ENCODE results near the gene COG1. TPM values are rescaled to one million over a fixed set of nuclear protein-coding genes. Genes with fewer than 3 reads are reported as not detected.
A peak's percentile ranks its signal among the peaks of the same experiment; 100 is the strongest.

Gene COG1
- total and polyA plus RNA-seq, 9 of the 15 experiments (the other 6 are each of a cell fraction or from before 2014, with no cell fraction given), result 9.5 to 26.8 (median 12.9) TPM

DNA sequence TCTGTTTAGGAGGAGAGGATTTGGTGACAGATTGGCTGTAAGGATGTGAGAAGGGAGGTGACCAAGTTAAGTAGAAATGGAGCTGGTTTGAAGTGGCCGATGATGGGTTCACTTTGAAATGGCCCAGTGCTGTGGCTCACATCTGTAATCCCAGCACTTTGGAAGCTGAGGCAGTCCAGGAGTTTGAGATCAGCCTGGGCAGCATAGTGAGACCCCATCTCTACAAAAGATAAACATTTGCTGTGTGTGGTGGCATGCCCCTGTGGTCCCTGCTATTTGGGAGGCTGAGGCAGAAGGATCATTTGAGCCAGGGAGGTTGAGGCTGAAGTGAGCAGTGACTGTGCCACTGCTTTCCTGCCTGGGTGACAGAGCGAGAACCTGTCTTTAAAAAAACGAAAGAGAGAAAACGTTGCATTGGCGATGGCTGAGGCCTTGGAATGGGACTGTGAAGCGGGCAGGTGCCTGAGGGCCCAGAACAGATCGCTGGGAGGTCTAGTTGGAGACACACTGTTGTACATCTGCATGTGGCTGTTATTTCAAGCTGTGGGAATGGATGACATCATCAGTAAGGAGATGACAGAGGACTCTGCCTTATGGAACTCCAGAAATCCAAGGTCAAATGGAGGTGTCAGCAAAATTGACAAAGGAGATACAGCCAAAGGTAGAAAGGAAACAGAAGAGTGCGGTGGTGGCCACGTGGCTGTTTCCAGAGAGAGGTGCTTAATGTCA lies 5.5 kb downstream of the COG1 start (continued):
- TF ChIP-seq, protein P1, sequence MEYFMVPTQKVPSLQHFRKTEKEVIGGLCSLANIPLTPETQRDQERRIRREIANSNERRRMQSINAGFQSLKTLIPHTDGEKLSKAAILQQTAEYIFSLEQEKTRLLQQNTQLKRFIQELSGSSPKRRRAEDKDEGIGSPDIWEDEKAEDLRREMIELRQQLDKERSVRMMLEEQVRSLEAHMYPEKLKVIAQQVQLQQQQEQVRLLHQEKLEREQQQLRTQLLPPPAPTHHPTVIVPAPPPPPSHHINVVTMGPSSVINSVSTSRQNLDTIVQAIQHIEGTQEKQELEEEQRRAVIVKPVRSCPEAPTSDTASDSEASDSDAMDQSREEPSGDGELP (CRISPR knock-in tag; IDR thresholded peaks at IDR 0.05; ENCODE audit: borderline replicate concordance), result no peak
- TF ChIP-seq ATF7 (IDR thresholded peaks at IDR 0.05) (peak; percentile 59; the same call in 1 of the 2 replicates), MXI1 (IDR thresholded peaks at IDR 0.05; ENCODE audit: low read depth, low read length) (no peak), ZNF143 (CRISPR knock-in tag; IDR thresholded peaks at IDR 0.05) (no peak), SMARCB1 (IDR thresholded peaks at IDR 0.05; ENCODE audit: insufficient read length, low read depth) (no peak), MAFF (IDR thresholded peaks at IDR 0.05; ENCODE audit: low read length) (0 out of 2 replicates have a peak, but pooled peaks have one; percentile 31), CC2D1A (IDR thresholded peaks at IDR 0.05) (no peak), BRF1 (IDR thresholded peaks at IDR 0.05; ENCODE audit: borderline replicate concordance, extremely low read depth, insufficient read length) (no peak), ZNF79 (CRISPR knock-in tag; IDR thresholded peaks at IDR 0.05; ENCODE audit: low read depth) (no peak), ESRRA (IDR thresholded peaks at IDR 0.05; ENCODE audit: borderline replicate concordance, low read depth) (0 out of 2 replicates have a peak, but pooled peaks have one; percentile 21), ZNF445 (CRISPR knock-in tag; IDR thresholded peaks at IDR 0.05; ENCODE audit: low read depth) (no peak), ZNF121 (CRISPR knock-in tag; conservative IDR thresholded peaks at IDR 0.05) (peak; percentile 72), MED1 (CRISPR knock-in tag; IDR thresholded peaks at IDR 0.05; ENCODE audit: borderline replicate concordance) (no peak)
- TF ChIP-seq, protein P2, sequence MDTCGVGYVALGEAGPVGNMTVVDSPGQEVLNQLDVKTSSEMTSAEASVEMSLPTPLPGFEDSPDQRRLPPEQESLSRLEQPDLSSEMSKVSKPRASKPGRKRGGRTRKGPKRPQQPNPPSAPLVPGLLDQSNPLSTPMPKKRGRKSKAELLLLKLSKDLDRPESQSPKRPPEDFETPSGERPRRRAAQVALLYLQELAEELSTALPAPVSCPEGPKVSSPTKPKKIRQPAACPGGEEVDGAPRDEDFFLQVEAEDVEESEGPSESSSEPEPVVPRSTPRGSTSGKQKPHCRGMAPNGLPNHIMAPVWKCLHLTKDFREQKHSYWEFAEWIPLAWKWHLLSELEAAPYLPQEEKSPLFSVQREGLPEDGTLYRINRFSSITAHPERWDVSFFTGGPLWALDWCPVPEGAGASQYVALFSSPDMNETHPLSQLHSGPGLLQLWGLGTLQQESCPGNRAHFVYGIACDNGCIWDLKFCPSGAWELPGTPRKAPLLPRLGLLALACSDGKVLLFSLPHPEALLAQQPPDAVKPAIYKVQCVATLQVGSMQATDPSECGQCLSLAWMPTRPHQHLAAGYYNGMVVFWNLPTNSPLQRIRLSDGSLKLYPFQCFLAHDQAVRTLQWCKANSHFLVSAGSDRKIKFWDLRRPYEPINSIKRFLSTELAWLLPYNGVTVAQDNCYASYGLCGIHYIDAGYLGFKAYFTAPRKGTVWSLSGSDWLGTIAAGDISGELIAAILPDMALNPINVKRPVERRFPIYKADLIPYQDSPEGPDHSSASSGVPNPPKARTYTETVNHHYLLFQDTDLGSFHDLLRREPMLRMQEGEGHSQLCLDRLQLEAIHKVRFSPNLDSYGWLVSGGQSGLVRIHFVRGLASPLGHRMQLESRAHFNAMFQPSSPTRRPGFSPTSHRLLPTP (IDR thresholded peaks at IDR 0.05; ENCODE audit: borderline replicate concordance, extremely low read depth, insufficient read length), result no peak
- TF ChIP-seq, protein P3, sequence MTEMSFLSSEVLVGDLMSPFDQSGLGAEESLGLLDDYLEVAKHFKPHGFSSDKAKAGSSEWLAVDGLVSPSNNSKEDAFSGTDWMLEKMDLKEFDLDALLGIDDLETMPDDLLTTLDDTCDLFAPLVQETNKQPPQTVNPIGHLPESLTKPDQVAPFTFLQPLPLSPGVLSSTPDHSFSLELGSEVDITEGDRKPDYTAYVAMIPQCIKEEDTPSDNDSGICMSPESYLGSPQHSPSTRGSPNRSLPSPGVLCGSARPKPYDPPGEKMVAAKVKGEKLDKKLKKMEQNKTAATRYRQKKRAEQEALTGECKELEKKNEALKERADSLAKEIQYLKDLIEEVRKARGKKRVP (CRISPR knock-in tag; IDR thresholded peaks at IDR 0.05), result no peak
- TF ChIP-seq, protein P4, sequence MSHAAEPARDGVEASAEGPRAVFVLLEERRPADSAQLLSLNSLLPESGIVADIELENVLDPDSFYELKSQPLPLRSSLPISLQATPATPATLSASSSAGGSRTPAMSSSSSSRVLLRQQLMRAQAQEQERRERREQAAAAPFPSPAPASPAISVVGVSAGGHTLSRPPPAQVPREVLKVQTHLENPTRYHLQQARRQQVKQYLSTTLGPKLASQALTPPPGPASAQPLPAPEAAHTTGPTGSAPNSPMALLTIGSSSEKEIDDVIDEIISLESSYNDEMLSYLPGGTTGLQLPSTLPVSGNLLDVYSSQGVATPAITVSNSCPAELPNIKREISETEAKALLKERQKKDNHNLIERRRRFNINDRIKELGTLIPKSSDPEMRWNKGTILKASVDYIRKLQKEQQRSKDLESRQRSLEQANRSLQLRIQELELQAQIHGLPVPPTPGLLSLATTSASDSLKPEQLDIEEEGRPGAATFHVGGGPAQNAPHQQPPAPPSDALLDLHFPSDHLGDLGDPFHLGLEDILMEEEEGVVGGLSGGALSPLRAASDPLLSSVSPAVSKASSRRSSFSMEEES (CRISPR knock-in tag; IDR thresholded peaks at IDR 0.05), result no peak

All from K562 (cell line).